Activated CD4-positive, alpha-beta T cell treated with anti-CD3 and anti-CD28 coated beads, Interleukin-2, amount 50 U/mL, for 48 hours (primary cell): ENCODE measurements around the gene HBQ1.
A peak's percentile ranks its signal among the peaks of the same experiment; 100 is the strongest.
"Not testable (repeated sequence)": the region's sequence is repeated elsewhere in the genome, so short reads cannot be mapped to it uniquely, and the experiment has no call there.

Experiments used
- DNase-seq, 2 experiments: peaks; one replicate each; pipeline ENCODE4 v3.0.0-alpha.2; 2020

HBQ1 gene

GRCh38 chr16:211631-212180 lies 31.4 kb downstream of the HBQ1 start:
- DNase-seq, result not testable (repeated sequence)

GRCh38 chr16:212999-213398 lies 32.7 kb downstream of the HBQ1 start:
- DNase-seq, result no peak

- DNase-seq, result no peak
Observed at GRCh38 chr16:220021-220420, 39.8 kb downstream of the HBQ1 start.

- no peak for DNase-seq
Observed at GRCh38 chr16:228151-228851, 48.0 kb downstream of the HBQ1 start.

GRCh38 chr16:228852-229730 lies 48.8 kb downstream of the HBQ1 start, which contains the start of gene LUC7L:
Gene LUC7L, minus strand, starts transcription at chr16:229449. Its CDS starts 110 bp downstream, at chr16:229339.
- DNase-seq, result peak; percentile 87 to 89

GRCh38 chr16:229731-230281 lies 49.5 kb downstream of the HBQ1 start:
- DNase-seq, result no peak

- DNase-seq, result not testable (repeated sequence)
Observed at GRCh38 chr16:230351-230750, 50.1 kb downstream of the HBQ1 start.
